NB4 (cell line): Measurements from ENCODE around the gene METTL24.

Experiments
- CTCF ChIP-seq: IDR thresholded peaks from one replicate; pipeline ENCODE4 v1.5.1; 2012; ENCODE audit warnings: low read depth, low read length
- MYC ChIP-seq: IDR thresholded peaks from 2 replicates; pipeline ENCODE4 v1.6.1; 2011; ENCODE audit warnings: low read depth, low read length

GRCh38 chr6:110340392-110340965 is 17.7 kb downstream of the METTL24 start:
- TF ChIP-seq CTCF: no peak
- no peak for TF ChIP-seq MYC
